Smooth muscle cell (in vitro differentiated cells): ENCODE measurements around the gene MAML3. TPM values are rescaled to one million over a fixed set of nuclear protein-coding genes. Genes with fewer than 3 reads are reported as not detected.

Experiments used
- DNase-seq: peaks from one replicate; lab custom pipeline; 2025; ENCODE audit not compliant: unreplicated experiment; lab: John Stamatoyannopoulos, UW
- H2AFZ ChIP-seq: fragments of 200-600 bp; sonication (generic); 2 replicates; pipeline ENCODE4 v1.6.0; 2016; ENCODE audit warnings: antibody characterized with exemption, low read depth, mild to moderate bottlenecking
- H3F3A ChIP-seq: fragments of 200-600 bp; sonication (generic); 2 replicates; pipeline ENCODE4 v1.6.0; 2017; ENCODE audit warnings: antibody characterized with exemption, low read depth
- H3K27ac ChIP-seq: fragments of 200-600 bp; sonication (generic); 2 replicates; pipeline ENCODE4 v1.5.1; 2016; ENCODE audit warnings: low read depth, mild to moderate bottlenecking
- H3K27me3 ChIP-seq: fragments of 200-600 bp; sonication (generic); 2 replicates; pipeline ENCODE4 v1.6.1; 2016; ENCODE audit warnings: low read depth, mild to moderate bottlenecking
- H3K36me3 ChIP-seq: fragments of 200-600 bp; sonication (generic); 2 replicates; pipeline ENCODE4 v1.5.1; 2016; ENCODE audit warnings: low read depth
- H3K4me1 ChIP-seq: fragments of 200-600 bp; sonication (generic); 2 replicates; pipeline ENCODE4 v1.5.1; 2016; ENCODE audit warnings: low read depth
- H3K4me2 ChIP-seq: fragments of 200-600 bp; sonication (generic); 2 replicates; pipeline ENCODE4 v1.6.0; 2016; ENCODE audit warnings: mild to moderate bottlenecking
- H3K4me3 ChIP-seq: fragments of 200-600 bp; sonication (generic); 2 replicates; pipeline ENCODE4 v1.5.1; 2016; ENCODE audit warnings: mild to moderate bottlenecking
- H3K79me2 ChIP-seq: fragments of 200-600 bp; sonication (generic); 2 replicates; pipeline ENCODE4 v1.6.0; 2016; ENCODE audit warnings: low read depth, mild to moderate bottlenecking
- H3K9ac ChIP-seq: fragments of 200-600 bp; sonication (generic); 2 replicates; pipeline ENCODE4 v1.6.0; 2016; ENCODE audit warnings: low read depth
- H3K9me3 ChIP-seq: fragments of 200-600 bp; sonication (generic); replicated peaks from 2 replicates; pipeline ENCODE4 v1.5.1; 2016; ENCODE audit warnings: low read depth
- H4K20me1 ChIP-seq: fragments of 200-600 bp; sonication (generic); 2 replicates; pipeline ENCODE4 v1.6.0; 2016; ENCODE audit warnings: low read depth
- CTCF ChIP-seq: fragments of 200-600 bp; sonication (generic); IDR thresholded peaks from 2 replicates; pipeline ENCODE4 v1.5.1; 2017; ENCODE audit warnings: borderline replicate concordance, mild to moderate bottlenecking, antibody characterized with exemption; ENCODE audit not compliant: insufficient read depth, poor library complexity, severe bottlenecking
- WGBS: methylation state at CpG from one replicate; pipeline ENCODE4 v1.1.7; 2016; ENCODE audit warnings: low lambda C conversion rate; 5-methylcytosine and 5-hydroxymethylcytosine counted together
- polyA plus RNA-seq: library from polyadenylated mRNA; unstranded; fragments of >200 nt; fragmentation: Nextera tagmentation; extraction: Ambion mirVana; gene quantifications from 2 replicates; pipeline ENCODE4 v1.2.1, GENCODE V29; 2016
- total RNA-seq: library from RNA; depleted of rRNA; stranded (reverse); fragments of >200 nt; gene quantifications from 2 replicates; pipeline ENCODE4 v1.2.3, GENCODE V29; 2014

The MAML3 gene
- total and polyA plus RNA-seq, 2 experiments from 2014 or later = 4.9 to 12.6 TPM

- Histone ChIP-seq H3K79me2 (no peaks in the 10 kb centered on the region), H2AFZ (no peak overlapping the region), H3K4me2 (peak overlapping the region; percentile 25), H4K20me1 (peaks cover 16% of the 10 kb centered on the region), H3K9me3 (no peaks in the 10 kb centered on the region), H3K27ac (no peak overlapping the region), H3K36me3 (no peaks in the 10 kb centered on the region), H3K27me3 (no peaks in the 10 kb centered on the region), H3K9ac (no peak overlapping the region), H3K4me1 (no peaks in the 10 kb centered on the region), H3K4me3 (no peak overlapping the region), H3F3A (peaks cover 13% of the 10 kb centered on the region)
- DNase-seq = no peak
- TF ChIP-seq CTCF = no peak
- 53% methylated on average over 3 of the region's 3 CpGs for WGBS
Measured at GRCh38 chr4:139794158-139794954, 359.6 kb downstream of the MAML3 start.

GRCh38 chr4:139791681-139792080 is 362.3 kb downstream of the MAML3 start:
- H3K4me2 ChIP-seq = no peak overlapping the region
- no peaks in the 10 kb centered on the region for H3K4me1 ChIP-seq
- H3K4me3 ChIP-seq = no peak overlapping the region
- H3K27me3 ChIP-seq = no peaks in the 10 kb centered on the region
- H3K27ac ChIP-seq = no peak overlapping the region
- H3K9ac ChIP-seq = no peak overlapping the region
- H3K79me2 ChIP-seq = no peaks in the 10 kb centered on the region
- no peak for DNase-seq
- peaks cover 13% of the 10 kb centered on the region for H3F3A ChIP-seq
- no peaks in the 10 kb centered on the region for H3K36me3 ChIP-seq
- H4K20me1 ChIP-seq = peaks cover 12% of the 10 kb centered on the region
- no peak for TF ChIP-seq CTCF
- 98% methylated on average over 2 of the region's 2 CpGs for WGBS
- no peaks in the 10 kb centered on the region for H3K9me3 ChIP-seq
- no peak overlapping the region for H2AFZ ChIP-seq

- Histone ChIP-seq H3K9ac (no peak overlapping the region), H3K27ac (no peak overlapping the region), H3K9me3 (no peaks in the 10 kb centered on the region), H3K4me2 (no peak overlapping the region), H3F3A (peaks cover 5% of the 10 kb centered on the region), H3K36me3 (no peaks in the 10 kb centered on the region), H3K79me2 (no peaks in the 10 kb centered on the region), H3K4me1 (no peaks in the 10 kb centered on the region), H3K4me3 (no peak overlapping the region), H2AFZ (no peak overlapping the region), H4K20me1 (peaks cover 12% of the 10 kb centered on the region), H3K27me3 (no peaks in the 10 kb centered on the region)
- 100% methylated on average over 4 of the region's 4 CpGs for WGBS
- TF ChIP-seq CTCF = no peak
- DNase-seq = no peak
Measured at GRCh38 chr4:139790291-139790690, 363.7 kb downstream of the MAML3 start.
